ENCODE measurements around the gene ALAS1.
"Not testable (repeated sequence)": the region's sequence is repeated elsewhere in the genome, so short reads cannot be mapped to it uniquely, and the experiment has no call there.

Gene ALAS1

GRCh38 chr3:52175416-52176179 lies 22.4 kb upstream of the ALAS1 start:
- H3K27me3 ChIP-seq = no peaks in the 10 kb centered on the region
- no peak for TF ChIP-seq CTCF (IDR thresholded peaks at IDR 0.05)
- H3K36me3 ChIP-seq = no peaks in the 10 kb centered on the region
- H3K9me3 ChIP-seq = no peaks in the 10 kb centered on the region
- H3K4me3 ChIP-seq (ENCODE audit: low read depth in 1 of 2, low read length in 1 of 2) = no peak overlapping the region
- no peak overlapping the region for H3K27ac ChIP-seq
- no peaks in the 10 kb centered on the region for H3K4me1 ChIP-seq (ENCODE audit: control insufficient read depth in 1 of 2, insufficient read depth in 1 of 2, low read depth in 1 of 2, low read length in 1 of 2)

- H3K27me3 ChIP-seq = no peaks in the 10 kb centered on the region
- H3K27ac ChIP-seq = no peak overlapping the region
- no peak overlapping the region for H3K4me3 ChIP-seq (ENCODE audit: low read depth in 1 of 2, low read length in 1 of 2)
- H3K36me3 ChIP-seq = no peaks in the 10 kb centered on the region
- no peaks in the 10 kb centered on the region for H3K9me3 ChIP-seq
- no peaks in the 10 kb centered on the region for H3K4me1 ChIP-seq (ENCODE audit: control insufficient read depth in 1 of 2, insufficient read depth in 1 of 2, low read depth in 1 of 2, low read length in 1 of 2)
- no peak for TF ChIP-seq CTCF (IDR thresholded peaks at IDR 0.05)
Measured at GRCh38 chr3:52176180-52176752, 21.7 kb upstream of the ALAS1 start.

GRCh38 chr3:52176951-52177700 lies 20.8 kb upstream of the ALAS1 start:
- Histone ChIP-seq H3K4me3 (ENCODE audit: low read depth in 1 of 2, low read length in 1 of 2) (no peak overlapping the region), H3K27ac (no peak overlapping the region), H3K9me3 (no peaks in the 10 kb centered on the region), H3K27me3 (no peaks in the 10 kb centered on the region), H3K4me1 (ENCODE audit: control insufficient read depth in 1 of 2, insufficient read depth in 1 of 2, low read depth in 1 of 2, low read length in 1 of 2) (peaks cover 0 to 7% of the 10 kb centered on the region in 2 experiments), H3K36me3 (no peaks in the 10 kb centered on the region)
- no peak for TF ChIP-seq CTCF (IDR thresholded peaks at IDR 0.05)

GRCh38 chr3:52177701-52178042 lies 20.3 kb upstream of the ALAS1 start:
- Histone ChIP-seq H3K4me1 (ENCODE audit: control insufficient read depth in 1 of 2, insufficient read depth in 1 of 2, low read depth in 1 of 2, low read length in 1 of 2) (peaks cover 0 to 10% of the 10 kb centered on the region in 2 experiments), H3K36me3 (no peaks in the 10 kb centered on the region)
- no peak for TF ChIP-seq CTCF (IDR thresholded peaks at IDR 0.05)

GRCh38 chr3:52178126-52178525 lies 19.8 kb upstream of the ALAS1 start:
- not testable (repeated sequence) for H3K36me3 ChIP-seq; H3K9me3 ChIP-seq; H3K27ac ChIP-seq; H3K4me3 ChIP-seq (ENCODE audit: low read depth in 1 of 2, low read length in 1 of 2); H3K27me3 ChIP-seq
- peaks cover 0 to 10% of the 10 kb centered on the region in 2 experiments for H3K4me1 ChIP-seq (ENCODE audit: control insufficient read depth in 1 of 2, insufficient read depth in 1 of 2, low read depth in 1 of 2, low read length in 1 of 2)

More at GRCh38 chr3:52177701-52178042, 20.3 kb upstream of the ALAS1 start:
- H3K27ac ChIP-seq = no peak overlapping the region
- no peak overlapping the region for H3K4me3 ChIP-seq (ENCODE audit: low read depth in 1 of 2, low read length in 1 of 2)
- H3K9me3 ChIP-seq = no peaks in the 10 kb centered on the region
- no peaks in the 10 kb centered on the region for H3K27me3 ChIP-seq

GRCh38 chr3:52178537-52178936 lies 19.4 kb upstream of the ALAS1 start:
- H3K4me3 ChIP-seq (ENCODE audit: low read depth in 1 of 2, low read length in 1 of 2) = no peak overlapping the region
- peaks cover 0 to 10% of the 10 kb centered on the region in 2 experiments for H3K4me1 ChIP-seq (ENCODE audit: control insufficient read depth in 1 of 2, insufficient read depth in 1 of 2, low read depth in 1 of 2, low read length in 1 of 2)
- H3K36me3 ChIP-seq = no peaks in the 10 kb centered on the region
- TF ChIP-seq CTCF (IDR thresholded peaks at IDR 0.05) = no peak
- H3K27me3 ChIP-seq = no peaks in the 10 kb centered on the region
- H3K27ac ChIP-seq = no peak overlapping the region
- no peaks in the 10 kb centered on the region for H3K9me3 ChIP-seq
